ENCODE data around the gene LRPPRC.

DNA sequence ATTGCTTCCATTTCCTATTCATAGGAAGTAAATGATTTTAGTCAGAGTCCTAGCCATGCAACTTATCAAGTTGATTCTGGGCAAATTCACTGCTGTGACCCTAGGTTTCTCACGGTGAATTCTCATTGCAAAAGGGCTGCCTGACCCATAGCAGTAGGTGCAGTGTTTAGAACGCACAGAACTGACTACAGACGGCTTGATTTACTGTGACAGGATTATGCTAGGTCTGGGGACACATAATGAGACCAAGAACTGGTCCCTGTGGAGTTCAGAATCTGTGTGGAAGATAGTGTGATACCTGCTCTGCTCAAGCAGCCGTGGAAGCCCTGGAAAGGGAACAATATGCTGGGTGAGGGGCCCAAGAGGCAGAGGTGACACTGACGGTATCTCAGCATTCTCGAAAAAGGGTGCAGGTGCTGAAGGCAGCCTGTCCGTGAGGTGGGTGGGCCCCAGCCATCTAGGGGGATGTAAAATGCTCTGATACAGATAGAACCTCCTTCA, 110.6 kb downstream of the LRPPRC start:
- no peak for TF ChIP-seq POLR2A (IDR thresholded peaks at IDR 0.05)
- TF ChIP-seq, protein P1, sequence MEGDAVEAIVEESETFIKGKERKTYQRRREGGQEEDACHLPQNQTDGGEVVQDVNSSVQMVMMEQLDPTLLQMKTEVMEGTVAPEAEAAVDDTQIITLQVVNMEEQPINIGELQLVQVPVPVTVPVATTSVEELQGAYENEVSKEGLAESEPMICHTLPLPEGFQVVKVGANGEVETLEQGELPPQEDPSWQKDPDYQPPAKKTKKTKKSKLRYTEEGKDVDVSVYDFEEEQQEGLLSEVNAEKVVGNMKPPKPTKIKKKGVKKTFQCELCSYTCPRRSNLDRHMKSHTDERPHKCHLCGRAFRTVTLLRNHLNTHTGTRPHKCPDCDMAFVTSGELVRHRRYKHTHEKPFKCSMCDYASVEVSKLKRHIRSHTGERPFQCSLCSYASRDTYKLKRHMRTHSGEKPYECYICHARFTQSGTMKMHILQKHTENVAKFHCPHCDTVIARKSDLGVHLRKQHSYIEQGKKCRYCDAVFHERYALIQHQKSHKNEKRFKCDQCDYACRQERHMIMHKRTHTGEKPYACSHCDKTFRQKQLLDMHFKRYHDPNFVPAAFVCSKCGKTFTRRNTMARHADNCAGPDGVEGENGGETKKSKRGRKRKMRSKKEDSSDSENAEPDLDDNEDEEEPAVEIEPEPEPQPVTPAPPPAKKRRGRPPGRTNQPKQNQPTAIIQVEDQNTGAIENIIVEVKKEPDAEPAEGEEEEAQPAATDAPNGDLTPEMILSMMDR (IDR thresholded peaks at IDR 0.05) = no peak
- no peak for TF ChIP-seq EP300 (IDR thresholded peaks at IDR 0.05)
- no peak for TF ChIP-seq POLR2AphosphoS5 (IDR thresholded peaks at IDR 0.05)
